Measurements from ENCODE around the gene INTS6L. TPM values are rescaled to one million over a fixed set of nuclear protein-coding genes. Genes with fewer than 3 reads are reported as not detected.

INTS6L gene
- total and polyA plus RNA-seq, 8 donors: 1.0 to 9.9 (median 2.0) TPM

DNA sequence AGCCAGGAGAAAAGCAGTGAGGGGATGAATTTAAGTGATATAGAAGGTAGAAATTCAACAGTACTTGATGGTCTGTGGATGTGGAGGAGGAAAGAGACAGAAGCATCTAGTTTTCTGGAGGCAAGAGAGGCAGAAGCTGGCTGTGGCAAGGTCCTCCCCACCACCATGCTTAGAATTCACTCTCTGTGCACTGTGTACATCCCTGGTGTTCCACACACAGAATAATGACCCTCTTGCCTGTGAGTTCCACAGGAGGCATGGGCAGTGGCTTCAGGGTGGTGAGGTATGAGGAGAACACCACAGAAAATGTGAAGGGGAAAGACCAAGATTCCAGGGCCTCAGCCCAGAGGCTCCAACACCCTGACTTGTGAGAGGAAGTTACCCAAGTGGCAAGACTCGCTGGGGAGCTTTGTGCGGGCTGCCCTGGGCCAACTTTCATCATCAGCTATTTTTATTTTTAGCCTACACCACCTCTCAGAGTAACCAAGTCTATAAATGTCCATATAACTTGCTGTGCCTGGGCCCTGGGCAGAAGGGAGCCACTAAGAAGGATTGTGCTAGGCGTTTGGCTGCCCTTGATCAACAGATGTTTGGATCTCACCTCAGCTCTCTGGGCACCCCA is 7.8 kb upstream of the INTS6L start:
- DNase-seq: no peak
- no peak for ATAC-seq
- intact Hi-C loops (cut with DNase I): no loop called here
- WGBS, 2 donors: 72 to 74% methylated on average over 3 of the region's 3 CpGs
- no peak for FAIRE-seq
- Histone ChIP-seq H3K4me1 (no peaks in the 10 kb centered on the region), H3K4me3 (no peak overlapping the region), H3K27me3 (peaks cover 0 to 16% (median 2%) of the 10 kb centered on the region in 4 donors), H3K36me3 (no peaks in the 10 kb centered on the region), H3K27ac (no peak overlapping the region), H3K9me3 (no peaks in the 10 kb centered on the region)
- no peak for TF ChIP-seq CTCF (IDR thresholded peaks at IDR 0.05)

DNA sequence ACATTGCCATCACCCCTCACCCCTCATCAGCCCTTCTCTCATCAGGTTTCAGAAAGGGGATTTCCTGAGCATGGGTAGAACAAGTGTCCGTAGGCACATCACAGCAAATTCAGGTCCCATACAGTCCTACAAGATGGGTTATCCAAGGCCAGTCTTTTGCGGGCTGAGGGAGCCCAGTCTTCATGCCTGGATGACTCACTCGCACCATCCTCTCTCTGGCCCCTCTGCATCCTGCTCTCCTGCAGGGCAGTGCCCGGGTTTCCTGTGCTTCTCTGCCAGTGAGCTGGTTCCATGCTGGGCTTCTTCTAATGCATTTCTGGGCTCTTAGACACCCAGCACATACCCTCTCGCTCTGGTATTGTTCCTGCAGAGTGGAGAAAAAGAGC is 7.3 kb upstream of the INTS6L start:
- no peak for DNase-seq
- Histone ChIP-seq H3K27ac (no peak overlapping the region), H3K36me3 (no peaks in the 10 kb centered on the region), H3K27me3 (peaks cover 0 to 12% (median 2%) of the 10 kb centered on the region in 4 donors), H3K4me3 (no peak overlapping the region), H3K4me1 (no peaks in the 10 kb centered on the region), H3K9me3 (no peaks in the 10 kb centered on the region)
- no peak for ATAC-seq
- intact Hi-C loops (cut with DNase I): no loop called here
- TF ChIP-seq CTCF (IDR thresholded peaks at IDR 0.05): no peak
- no peak for FAIRE-seq
- WGBS, 2 donors: 81 to 87% methylated on average over 5 of the region's 5 CpGs

DNA sequence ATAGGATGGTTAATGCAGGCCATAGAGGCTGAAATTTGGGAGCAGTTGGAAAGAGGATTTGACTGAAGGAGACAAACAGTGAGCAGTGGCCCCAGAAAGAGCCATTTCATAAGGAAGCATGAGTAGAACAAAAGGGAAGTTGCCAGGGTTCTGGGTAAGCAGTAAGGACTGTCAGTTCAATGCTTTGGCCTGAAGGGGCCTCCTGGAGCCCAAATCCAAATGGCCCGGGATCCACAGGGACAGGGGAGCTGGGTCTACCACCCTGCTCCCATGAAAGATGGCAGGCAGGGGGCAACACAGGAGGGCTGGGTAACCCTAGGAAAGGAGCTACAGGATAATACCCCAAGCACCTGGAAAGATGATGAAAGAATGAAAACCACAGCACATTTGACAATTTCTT is 4.1 kb upstream of the INTS6L start:
- H3K36me3 ChIP-seq: no peaks in the 10 kb centered on the region
- intact Hi-C loops (cut with DNase I): no loop called here
- no peaks in the 10 kb centered on the region for H3K4me1 ChIP-seq
- ATAC-seq: no peak
- H3K9me3 ChIP-seq: no peaks in the 10 kb centered on the region
- 40 to 63% methylated on average over 1 of the region's 1 CpG for WGBS, 2 donors
- no peak overlapping the region for H3K4me3 ChIP-seq
- H3K27me3 ChIP-seq: no peaks in the 10 kb centered on the region
- H3K27ac ChIP-seq: no peak overlapping the region
- TF ChIP-seq CTCF (IDR thresholded peaks at IDR 0.05): no peak
- no peak for DNase-seq
- FAIRE-seq: no peak

GRCh38 chrX:135518161-135518560 is 2.3 kb upstream of the INTS6L start:
- TF ChIP-seq CTCF (IDR thresholded peaks at IDR 0.05): no peak
- intact Hi-C loops (cut with DNase I): no loop called here
- Histone ChIP-seq H3K27me3 (no peaks in the 10 kb centered on the region), H3K27ac (no peak overlapping the region), H3K4me1 (no peaks in the 10 kb centered on the region), H3K36me3 (no peaks in the 10 kb centered on the region), H3K9me3 (no peaks in the 10 kb centered on the region), H3K4me3 (no peak overlapping the region)
- ATAC-seq (no peak), DNase-seq (no peak), FAIRE-seq (no peak)
- 36 to 64% methylated on average over 1 of the region's 1 CpG for WGBS, 2 donors

DNA sequence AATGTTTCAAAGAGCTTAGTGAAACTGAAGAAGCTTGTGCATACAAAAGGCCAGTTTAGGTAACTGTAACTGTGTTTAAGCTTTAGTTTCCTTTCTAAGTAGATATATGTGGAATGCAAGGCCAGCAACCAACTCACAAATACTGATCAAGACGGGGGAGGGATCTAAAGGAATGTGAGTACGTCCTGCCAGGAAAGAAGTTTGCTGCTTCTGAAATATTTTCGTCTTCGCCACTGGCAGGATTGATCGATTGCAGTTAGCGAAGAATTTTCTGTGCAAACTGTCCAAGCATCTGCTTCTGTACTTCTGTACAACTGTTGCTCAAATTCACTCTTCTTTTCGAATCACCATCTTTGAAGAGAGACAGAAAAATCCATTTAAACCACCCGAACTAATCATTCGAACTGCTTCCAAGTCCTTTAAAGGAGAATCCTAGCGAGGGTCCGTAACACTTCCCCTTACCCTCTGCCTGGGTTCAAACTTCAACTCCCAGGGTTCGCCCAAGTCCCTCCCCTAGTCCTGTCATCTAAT is 373 bp upstream of the INTS6L start:
- 1 to 34% methylated on average over 12 of the region's 12 CpGs for WGBS, 2 donors
- DNase-seq (no peak), ATAC-seq (peak in 1 of 4 donors; percentile 6), FAIRE-seq (no peak)
- no peaks in the 10 kb centered on the region for H3K27me3 ChIP-seq
- H3K27ac ChIP-seq: peak overlapping the region; percentile 25 to 92 (median 73)
- peak overlapping the region in 2 of 4 donors; percentile 49 to 59 for H3K4me3 ChIP-seq
- no peaks in the 10 kb centered on the region for H3K9me3 ChIP-seq
- TF ChIP-seq CTCF (IDR thresholded peaks at IDR 0.05): no peak
- no peaks in the 10 kb centered on the region for H3K36me3 ChIP-seq
- intact Hi-C loops (cut with DNase I): no loop called here
- no peaks in the 10 kb centered on the region for H3K4me1 ChIP-seq

All from pancreas (tissue), 10 donors.